ENCODE data around the gene DNASE2B. TPM values are rescaled to one million over a fixed set of nuclear protein-coding genes. Genes with fewer than 3 reads are reported as not detected.

DNASE2B gene
- total RNA-seq, 1 experiment from 2014 or later: not detected

DNA sequence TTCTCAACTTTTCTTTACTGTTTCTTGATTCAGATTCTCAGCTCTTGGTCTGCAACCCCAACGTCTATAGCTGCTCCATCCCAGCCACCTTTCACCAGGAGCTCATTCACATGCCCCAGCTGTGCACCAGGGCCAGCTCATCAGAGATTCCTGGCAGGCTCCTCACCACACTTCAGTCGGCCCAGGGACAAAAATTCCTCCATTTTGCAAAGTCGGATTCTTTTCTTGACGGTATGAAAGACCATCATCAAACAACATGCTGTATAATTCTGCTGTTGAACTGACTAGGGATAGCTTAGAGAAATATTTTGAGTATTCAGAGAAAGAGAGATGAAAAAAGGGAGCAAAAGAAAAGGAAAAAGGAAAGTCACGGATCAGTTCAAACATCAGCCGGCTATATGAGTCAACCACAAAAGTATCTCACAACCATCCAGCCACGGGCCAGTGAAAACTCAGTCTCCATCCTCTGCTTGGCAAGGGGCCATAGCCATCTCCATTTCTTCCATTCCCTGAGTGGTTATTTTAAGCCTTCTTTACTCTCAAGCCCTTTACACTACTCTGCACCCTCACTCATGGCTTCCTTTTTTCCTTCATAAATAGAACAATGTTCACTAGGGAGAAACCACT is 14.1 kb downstream of the DNASE2B start:
- H3K4me1 Mint-ChIP-seq: no peaks in the 10 kb centered on the region
- no peak overlapping the region for H3K4me3 Mint-ChIP-seq

More for the DNA sequence above, 14.1 kb downstream of the DNASE2B start:
- Histone ChIP-seq H3K14ac (ENCODE audit: insufficient read depth, low read length) (no peak overlapping the region), H3K4me2 (ENCODE audit: insufficient read depth, insufficient read length, low read length) (no peak overlapping the region), H3K9ac (ENCODE audit: extremely low read depth, insufficient read length, low read length) (no peak overlapping the region), H2BK12ac (ENCODE audit: insufficient read length, low read depth, low read length) (no peak overlapping the region), H4K8ac (replicated peaks; ENCODE audit: insufficient read length, low read depth, low read length) (no peak overlapping the region), H3K4ac (ENCODE audit: low read depth, low read length) (no peak overlapping the region), H3K18ac (ENCODE audit: insufficient read length, low read depth, low read length) (no peak overlapping the region), H3K27ac (ENCODE audit: insufficient read length, low read depth, low read length) (no peak overlapping the region), H2BK5ac (ENCODE audit: insufficient read length, low read length) (no peak overlapping the region), H3T11ph (ENCODE audit: low read length) (no peak overlapping the region), H3K23ac (ENCODE audit: insufficient read length, low read depth, low read length) (no peak overlapping the region), H4K91ac (ENCODE audit: insufficient read length, low read depth, low read length) (no peak overlapping the region), H3K56ac (ENCODE audit: insufficient read length, low read depth, low read length) (no peak overlapping the region), H3K4me1 (ENCODE audit: insufficient read depth, low read length) (no peaks in the 10 kb centered on the region), H3K79me1 (ENCODE audit: insufficient read depth, low read depth, low read length, poor library complexity, severe bottlenecking) (no peaks in the 10 kb centered on the region), H2BK20ac (ENCODE audit: low read depth, low read length, poor library complexity, severe bottlenecking) (no peak overlapping the region), H3K79me2 (ENCODE audit: insufficient read depth, low read length) (no peaks in the 10 kb centered on the region), H3K23me2 (ENCODE audit: insufficient read length, low read depth, low read length, poor library complexity, severe bottlenecking) (no peaks in the 10 kb centered on the region), H2AK5ac (ENCODE audit: insufficient read length, low read length) (no peak overlapping the region), H3K9me3 (ENCODE audit: control insufficient read depth, low read depth, low read length) (no peaks in the 10 kb centered on the region), H4K5ac (ENCODE audit: insufficient read length, low read depth, low read length) (no peak overlapping the region), H2AFZ (ENCODE audit: low read length) (no peak overlapping the region), H4K20me1 (ENCODE audit: control insufficient read depth, insufficient read depth, insufficient read length) (no peaks in the 10 kb centered on the region), H2BK15ac (ENCODE audit: low read depth, low read length) (no peak overlapping the region), H3K27me3 (ENCODE audit: insufficient read depth, low read length) (no peaks in the 10 kb centered on the region), H2BK120ac (ENCODE audit: low read depth, low read length, poor library complexity, severe bottlenecking) (no peak overlapping the region)
- no CpG with 5 or more reads among the region's 7 CpGs for WGBS (ENCODE audit: extremely low coverage, insufficient read length, low lambda C conversion rate)
- Mint-ChIP-seq H3K9me3 (no peaks in the 10 kb centered on the region), H3K36me3 (ENCODE audit: insufficient read depth in 1 of 3, low read depth in 3 of 3) (no peaks in the 10 kb centered on the region), H3K27me3 (ENCODE audit: low read depth) (no peaks in the 10 kb centered on the region), H3K27ac (no peak overlapping the region)
- no peak for DNase-seq
- TF ChIP-seq, protein P1, sequence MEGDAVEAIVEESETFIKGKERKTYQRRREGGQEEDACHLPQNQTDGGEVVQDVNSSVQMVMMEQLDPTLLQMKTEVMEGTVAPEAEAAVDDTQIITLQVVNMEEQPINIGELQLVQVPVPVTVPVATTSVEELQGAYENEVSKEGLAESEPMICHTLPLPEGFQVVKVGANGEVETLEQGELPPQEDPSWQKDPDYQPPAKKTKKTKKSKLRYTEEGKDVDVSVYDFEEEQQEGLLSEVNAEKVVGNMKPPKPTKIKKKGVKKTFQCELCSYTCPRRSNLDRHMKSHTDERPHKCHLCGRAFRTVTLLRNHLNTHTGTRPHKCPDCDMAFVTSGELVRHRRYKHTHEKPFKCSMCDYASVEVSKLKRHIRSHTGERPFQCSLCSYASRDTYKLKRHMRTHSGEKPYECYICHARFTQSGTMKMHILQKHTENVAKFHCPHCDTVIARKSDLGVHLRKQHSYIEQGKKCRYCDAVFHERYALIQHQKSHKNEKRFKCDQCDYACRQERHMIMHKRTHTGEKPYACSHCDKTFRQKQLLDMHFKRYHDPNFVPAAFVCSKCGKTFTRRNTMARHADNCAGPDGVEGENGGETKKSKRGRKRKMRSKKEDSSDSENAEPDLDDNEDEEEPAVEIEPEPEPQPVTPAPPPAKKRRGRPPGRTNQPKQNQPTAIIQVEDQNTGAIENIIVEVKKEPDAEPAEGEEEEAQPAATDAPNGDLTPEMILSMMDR (conservative IDR thresholded peaks at IDR 0.05): no peak

Data from H9 (cell line).